Pons (tissue), 1 donor: Measurements from ENCODE around the gene ARHGAP15.
A peak's percentile ranks its signal among the peaks of the same experiment; 100 is the strongest.

Experiments used
- DNase-seq: peaks from one replicate; pipeline ENCODE4 v3.0.0-alpha.2; 2016; ENCODE audit warnings: low spot score

ARHGAP15 gene

GRCh38 chr2:143690235-143690634 is 561.0 kb downstream of the ARHGAP15 start:
- no peak for DNase-seq

- no peak for DNase-seq
Measured at GRCh38 chr2:143691121-143691520, 561.9 kb downstream of the ARHGAP15 start.

- no peak for DNase-seq
Measured at GRCh38 chr2:143692162-143692561, 562.9 kb downstream of the ARHGAP15 start.

- no peak for DNase-seq
Measured at GRCh38 chr2:143692967-143693366, 563.7 kb downstream of the ARHGAP15 start.

- no peak for DNase-seq
Measured at GRCh38 chr2:143694335-143694734, 565.1 kb downstream of the ARHGAP15 start.

- DNase-seq: no peak
Measured at GRCh38 chr2:143696651-143697050, 567.4 kb downstream of the ARHGAP15 start.

GRCh38 chr2:143697744-143698143 is 568.5 kb downstream of the ARHGAP15 start:
- no peak for DNase-seq

GRCh38 chr2:143698352-143698751 is 569.1 kb downstream of the ARHGAP15 start:
- DNase-seq: no peak

- DNase-seq: no peak
Measured at GRCh38 chr2:143698888-143699570, 569.8 kb downstream of the ARHGAP15 start.

GRCh38 chr2:143700865-143701264 is 571.6 kb downstream of the ARHGAP15 start:
- no peak for DNase-seq

GRCh38 chr2:143701785-143702184 is 572.6 kb downstream of the ARHGAP15 start:
- DNase-seq: no peak

- no peak for DNase-seq
Measured at GRCh38 chr2:143702931-143703330, 573.7 kb downstream of the ARHGAP15 start.

GRCh38 chr2:143704451-143705106 is 575.4 kb downstream of the ARHGAP15 start:
- DNase-seq: no peak

GRCh38 chr2:143705108-143705707 is 576.0 kb downstream of the ARHGAP15 start:
- DNase-seq: no peak

- DNase-seq: no peak
Measured at GRCh38 chr2:143706354-143706753, 577.1 kb downstream of the ARHGAP15 start.

GRCh38 chr2:143708682-143709081 is 579.5 kb downstream of the ARHGAP15 start:
- no peak for DNase-seq

- no peak for DNase-seq
Measured at GRCh38 chr2:143710196-143710595, 581.0 kb downstream of the ARHGAP15 start.

- no peak for DNase-seq
Measured at GRCh38 chr2:143710879-143711278, 581.7 kb downstream of the ARHGAP15 start.

- peak; percentile 8 for DNase-seq
Measured at GRCh38 chr2:143716522-143716921, 587.3 kb downstream of the ARHGAP15 start.

- DNase-seq: peak; percentile 14
Measured at GRCh38 chr2:143717053-143717452, 587.8 kb downstream of the ARHGAP15 start.

GRCh38 chr2:143717536-143718168 is 588.4 kb downstream of the ARHGAP15 start:
- no peak for DNase-seq

GRCh38 chr2:143718745-143719144 is 589.5 kb downstream of the ARHGAP15 start:
- no peak for DNase-seq

- no peak for DNase-seq
Measured at GRCh38 chr2:143719406-143719805, 590.2 kb downstream of the ARHGAP15 start.
